Epithelial cell of proximal tubule (primary cell): ENCODE measurements around the gene MYO1B. TPM values are rescaled to one million over a fixed set of nuclear protein-coding genes. Genes with fewer than 3 reads are reported as not detected.

Experiments
- DNase-seq: peaks from one replicate; pipeline ENCODE4 v3.0.0-alpha.2; 2011; ENCODE audit warnings: low read depth
- H3K4me3 ChIP-seq: 2 replicates; pipeline ENCODE4 v1.5.1; 2011; ENCODE audit warnings: low read depth, mild to moderate bottlenecking, low read length
- total RNA-seq: library from RNA; depleted of rRNA; stranded (reverse); fragments of >200 nt; gene quantifications from 2 replicates; pipeline ENCODE4 v1.2.3, GENCODE V29; 2015
- TF ChIP-seq, protein P1 (sequence below): conservative IDR thresholded peaks from 2 replicates; pipeline ENCODE4 v1.5.1; 2012; ENCODE audit warnings: low read depth, mild to moderate bottlenecking, low read length

MYO1B gene
- total RNA-seq, 1 donor from 2014 or later = 69.6 TPM

DNA sequence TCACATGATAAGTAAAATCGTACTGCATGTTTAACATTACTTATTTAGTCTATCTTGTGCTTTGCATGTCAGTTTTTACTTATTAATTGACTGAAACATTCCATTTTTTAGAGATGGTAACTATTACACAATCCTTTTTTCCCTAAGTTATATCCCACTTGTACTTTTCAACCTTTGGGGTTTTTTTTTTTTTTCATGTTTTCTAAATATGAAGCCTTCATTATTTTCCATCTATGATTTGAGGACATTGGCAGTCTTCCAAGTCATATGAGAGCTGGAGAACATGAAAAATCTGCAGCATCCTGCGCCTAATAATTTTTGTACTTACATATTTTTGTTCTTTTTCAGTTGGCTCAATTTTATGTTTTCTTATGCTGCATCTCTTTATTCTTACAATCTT is 113.9 kb downstream of the MYO1B start:
- no peak overlapping the region for H3K4me3 ChIP-seq
- TF ChIP-seq, protein P1, sequence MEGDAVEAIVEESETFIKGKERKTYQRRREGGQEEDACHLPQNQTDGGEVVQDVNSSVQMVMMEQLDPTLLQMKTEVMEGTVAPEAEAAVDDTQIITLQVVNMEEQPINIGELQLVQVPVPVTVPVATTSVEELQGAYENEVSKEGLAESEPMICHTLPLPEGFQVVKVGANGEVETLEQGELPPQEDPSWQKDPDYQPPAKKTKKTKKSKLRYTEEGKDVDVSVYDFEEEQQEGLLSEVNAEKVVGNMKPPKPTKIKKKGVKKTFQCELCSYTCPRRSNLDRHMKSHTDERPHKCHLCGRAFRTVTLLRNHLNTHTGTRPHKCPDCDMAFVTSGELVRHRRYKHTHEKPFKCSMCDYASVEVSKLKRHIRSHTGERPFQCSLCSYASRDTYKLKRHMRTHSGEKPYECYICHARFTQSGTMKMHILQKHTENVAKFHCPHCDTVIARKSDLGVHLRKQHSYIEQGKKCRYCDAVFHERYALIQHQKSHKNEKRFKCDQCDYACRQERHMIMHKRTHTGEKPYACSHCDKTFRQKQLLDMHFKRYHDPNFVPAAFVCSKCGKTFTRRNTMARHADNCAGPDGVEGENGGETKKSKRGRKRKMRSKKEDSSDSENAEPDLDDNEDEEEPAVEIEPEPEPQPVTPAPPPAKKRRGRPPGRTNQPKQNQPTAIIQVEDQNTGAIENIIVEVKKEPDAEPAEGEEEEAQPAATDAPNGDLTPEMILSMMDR = no peak
- DNase-seq = no peak

DNA sequence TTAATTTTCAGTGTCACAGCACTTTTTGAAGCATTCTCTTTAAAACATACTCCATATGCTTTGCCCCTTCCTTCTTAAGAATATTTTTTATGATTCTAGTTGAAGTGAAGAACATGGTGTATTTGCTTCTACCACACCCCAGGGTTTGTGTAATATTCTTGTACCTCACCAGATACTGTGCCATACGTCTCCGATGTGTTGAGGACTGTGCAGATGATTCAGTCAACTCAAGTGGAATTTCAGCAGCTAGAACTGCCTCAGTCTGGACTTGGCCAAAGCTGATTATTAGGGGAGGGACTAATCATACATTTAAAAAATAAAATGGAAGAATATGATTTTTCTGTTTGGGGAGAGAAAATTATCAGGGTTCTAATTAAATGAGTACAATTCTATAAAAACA is 115.7 kb downstream of the MYO1B start:
- TF ChIP-seq, protein P1 = no peak
- no peak overlapping the region for H3K4me3 ChIP-seq
- no peak for DNase-seq

DNA sequence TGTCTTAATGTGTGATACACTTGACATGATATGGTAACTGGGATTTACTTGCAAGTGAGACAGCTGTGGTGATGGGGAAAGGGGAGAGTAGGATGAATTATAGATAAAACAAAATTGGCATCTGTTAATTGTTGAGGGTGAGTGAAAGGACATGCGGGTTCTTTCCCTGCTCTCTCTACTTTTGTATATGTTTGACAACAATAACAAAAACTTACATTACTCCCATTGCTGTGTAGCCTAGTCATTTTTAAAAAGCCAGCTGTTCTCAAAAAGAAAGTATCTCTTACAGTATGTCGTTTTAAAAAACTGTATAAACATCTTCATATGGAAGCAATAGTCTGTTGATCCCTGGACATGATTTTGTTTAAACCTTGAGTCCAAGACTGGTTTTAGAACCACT is 117.6 kb downstream of the MYO1B start:
- no peak for DNase-seq
- H3K4me3 ChIP-seq = no peak overlapping the region
- TF ChIP-seq, protein P1 = no peak

DNA sequence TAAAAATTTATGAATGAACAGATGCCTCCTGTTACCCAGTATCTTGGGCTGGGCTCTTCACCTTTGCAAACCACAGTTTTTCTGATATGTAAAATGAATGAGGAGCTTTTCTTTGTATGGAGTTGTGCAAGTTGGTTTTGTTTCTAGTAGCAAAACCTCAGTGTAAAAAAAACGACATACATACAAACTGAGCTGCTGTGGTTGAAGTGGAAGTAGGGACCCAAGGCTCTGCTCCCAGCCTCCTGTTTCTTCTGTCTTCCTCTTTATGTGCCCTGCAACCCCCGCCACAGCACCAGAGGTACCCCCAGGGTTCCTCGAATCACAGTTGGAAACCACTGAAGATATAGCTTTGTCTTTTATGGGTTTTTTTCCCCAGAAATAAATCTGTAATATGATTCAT is 118.1 kb downstream of the MYO1B start:
- no peak overlapping the region for H3K4me3 ChIP-seq
- DNase-seq = no peak
- TF ChIP-seq, protein P1 = no peak

DNA sequence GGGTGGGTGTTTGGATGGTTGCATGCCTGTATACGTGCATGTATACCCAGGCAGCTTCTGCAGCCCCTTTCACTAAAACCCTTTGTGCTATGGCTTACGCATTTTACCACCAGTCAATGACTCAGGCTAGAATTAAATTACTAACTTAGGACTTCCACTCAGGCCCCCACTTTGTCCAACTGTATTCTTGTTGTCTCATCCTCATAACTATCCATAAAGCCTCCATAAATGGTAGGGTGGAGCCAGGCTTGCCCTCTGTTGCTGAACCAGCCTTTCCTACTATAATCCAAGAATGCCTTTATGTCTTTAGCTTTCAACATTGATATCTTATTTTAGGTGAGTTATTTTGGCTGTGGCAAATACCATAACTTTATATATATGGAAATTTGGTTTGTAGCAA is 119.9 kb downstream of the MYO1B start:
- no peak overlapping the region for H3K4me3 ChIP-seq
- no peak for DNase-seq
- TF ChIP-seq, protein P1 = no peak

DNA sequence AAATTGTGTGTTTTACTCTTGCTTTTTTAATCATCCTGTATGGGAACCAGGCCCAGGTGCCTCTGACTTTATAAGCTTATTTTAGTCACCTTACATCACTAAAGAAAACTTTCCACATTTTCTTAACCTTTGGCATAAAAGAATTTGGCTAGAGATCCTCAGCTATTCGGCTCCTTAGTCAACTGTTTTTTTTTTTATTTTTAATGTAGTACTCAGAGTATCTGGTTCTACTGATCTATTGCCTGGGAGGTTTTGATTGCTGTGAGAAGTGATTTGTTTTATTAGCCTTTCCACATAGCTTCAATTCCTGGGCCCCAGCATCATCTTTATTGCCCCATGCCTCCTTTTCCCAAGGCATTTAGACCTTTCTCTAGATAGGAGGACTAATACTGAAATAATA is 121.0 kb downstream of the MYO1B start:
- H3K4me3 ChIP-seq = no peak overlapping the region
- TF ChIP-seq, protein P1 = no peak
- no peak for DNase-seq

DNA sequence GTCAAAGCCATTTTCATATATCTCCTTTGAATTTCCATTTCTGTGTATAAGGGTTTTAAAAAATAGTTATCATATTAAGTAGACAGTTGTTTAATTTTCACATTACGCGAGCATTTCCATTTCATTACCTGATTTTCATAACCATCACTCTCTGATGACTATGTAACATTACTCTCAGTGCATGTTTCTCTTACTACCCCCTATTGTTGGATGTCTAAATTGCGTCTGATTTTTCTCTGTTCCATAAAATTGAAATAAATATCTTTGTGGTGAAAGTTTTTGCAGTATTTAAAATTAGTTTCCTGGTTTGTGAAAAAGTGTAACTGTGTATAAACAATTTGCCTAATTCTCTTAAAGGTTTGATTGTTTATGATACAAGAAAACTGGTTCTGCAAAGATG is 123.8 kb downstream of the MYO1B start:
- no peak for DNase-seq
- no peak overlapping the region for H3K4me3 ChIP-seq
- TF ChIP-seq, protein P1 = peak; percentile 46
